ENCODE data around the gene MINDY2. TPM values are rescaled to one million over a fixed set of nuclear protein-coding genes. Genes with fewer than 3 reads are reported as not detected.

The MINDY2 gene
- total RNA-seq, result 25.4 and 25.9 TPM in 2 replicates

GRCh38 chr15:58770857-58771620, at the start of gene MINDY2:
Gene MINDY2 (plus strand): TSS chr15:58771302. CDS start chr15:58771396, 94 bp downstream.

GRCh38 chr15:58749532-58750337, 21.4 kb upstream of the MINDY2 start, which contains the start of gene ADAM10:
Gene ADAM10 (minus strand): TSS chr15:58749707. CDS start chr15:58749534, 173 bp downstream.

Other genes with a start within 250 kb of the MINDY2 start
- gene ADAM10, start 21.6 kb upstream of the MINDY2 start, total RNA-seq, result 300 and 376 TPM in 2 replicates
- gene SLTM, start 162.4 kb downstream of the MINDY2 start, total RNA-seq, result 44.4 and 56.2 TPM in 2 replicates
- gene RNF111, start 216.4 kb downstream of the MINDY2 start, total RNA-seq, result 27.2 and 27.8 TPM in 2 replicates

Measured in smooth muscle cell of the pulmonary artery (primary cell).